Measurements from ENCODE around the gene CDK2AP2.

- TF ChIP-seq CTCF (IDR thresholded peaks at IDR 0.05; ENCODE audit: low read depth, low read length) (no peak), EZH2phosphoT487 (IDR thresholded peaks at IDR 0.05; ENCODE audit: low read depth) (no peak)
These were observed 14.2 kb downstream of the CDK2AP2 start for GRCh38 chr11:67493548-67494370.
